Measurements from ENCODE around the gene D2HGDH.

GRCh38 chr2:241810307-241811200, 76.1 kb downstream of the D2HGDH start:
- TF ChIP-seq EZH2phosphoT487 (IDR thresholded peaks at IDR 0.05; ENCODE audit: insufficient read depth, low read depth) (no peak), EZH2 (IDR thresholded peaks at IDR 0.05; ENCODE audit: insufficient read depth, poor library complexity, severe bottlenecking) (no peak)

Data from GM23248 (cell line).